Spleen (tissue), 7 donors: ENCODE results near the gene RNASE3.

Experiments used
- CTCF ChIP-seq, 11 experiments: fragments of 200-600 bp in 7 of 11; fragments of 450-650 bp in 4 of 11; sonication (generic) in 4 of 11; IDR thresholded peaks in 8 of 11; conservative IDR thresholded peaks in 3 of 11; 1 replicate in 7 of 11; 2 replicates in 4 of 11; pipeline versions ENCODE4 v1.4.0 to v1.8.0; 2016 to 2021; ENCODE audit warnings: antibody characterized with exemption in 11 of 11, inconsistent platforms in 4 of 11, mild to moderate bottlenecking in 1 of 11
- POLR2AphosphoS5 ChIP-seq, 3 donors: sonication (generic); formaldehyde crosslinking; IDR thresholded peaks; one replicate each; pipeline ENCODE4 v1.5.1; 2017; ENCODE audit warnings: antibody characterized with exemption in 3 of 3
- donor health status: DM: no; HTN: no; CAD: no; lungs with moderate emphysema.
- donor health status: DM: no; HTN: no; CAD: no.
- donor health status: DM: no; HTN: no; CAD: no.

GRCh38 chr14:20857630-20858261 lies 33.4 kb upstream of the RNASE3 start:
- TF ChIP-seq POLR2AphosphoS5 (IDR thresholded peaks at IDR 0.05) (no peak), CTCF (IDR thresholded peaks at IDR 0.05 in 8 of 11, conservative IDR thresholded peaks at IDR 0.05 in 3 of 11) (peak; percentile 65 to 96 (median 89))
